Peyer's patch (tissue), 4 donors: ENCODE measurements around the gene NOTCH2. TPM values are rescaled to one million over a fixed set of nuclear protein-coding genes. Genes with fewer than 3 reads are reported as not detected.
"Not testable (repeated sequence)": the region's sequence is repeated elsewhere in the genome, so short reads cannot be mapped to it uniquely, and the experiment has no call there.

Source experiments
- DNase-seq, 3 donors: peaks; one replicate each; pipeline ENCODE4 v3.0.0-alpha.2; 2017 to 2019
- H3K27ac ChIP-seq, 4 donors: fragments of 200-600 bp; sonication (generic); one replicate each; pipeline ENCODE4 v1.5.1; 2016 to 2019
- H3K27me3 ChIP-seq, 2 donors: fragments of 200-600 bp; sonication (generic); one replicate each; pipeline ENCODE4 v1.5.1; 2019
- H3K36me3 ChIP-seq, 3 donors: fragments of 200-600 bp; sonication (generic); one replicate each; pipeline ENCODE4 v1.5.1; 2016 to 2019
- H3K4me1 ChIP-seq, 4 donors: fragments of 200-600 bp; sonication (generic); one replicate each; pipeline ENCODE4 v1.5.1; 2016 to 2019
- H3K4me3 ChIP-seq, 4 donors: fragments of 200-600 bp; sonication (generic); 1 replicate in 3 of 4; 2 replicates in 1 of 4; pipeline ENCODE4 v1.5.1; 2016 to 2019; ENCODE audit warnings: mild to moderate bottlenecking in 1 of 4
- H3K9me3 ChIP-seq, 4 donors: fragments of 200-600 bp; sonication (generic); one replicate each; pipeline ENCODE4 v1.5.1; 2016 to 2019; ENCODE audit warnings: mild to moderate bottlenecking in 1 of 4
- total RNA-seq, 4 donors: library from RNA; depleted of rRNA; stranded (reverse); fragments of >200 nt; gene quantifications; one replicate each; pipeline ENCODE4 v1.1.0, GENCODE V29; 2016

NOTCH2 gene
- total RNA-seq, result 10 to 100 TPM; 35.5 to 47.6 (median 40.3) TPM

DNA sequence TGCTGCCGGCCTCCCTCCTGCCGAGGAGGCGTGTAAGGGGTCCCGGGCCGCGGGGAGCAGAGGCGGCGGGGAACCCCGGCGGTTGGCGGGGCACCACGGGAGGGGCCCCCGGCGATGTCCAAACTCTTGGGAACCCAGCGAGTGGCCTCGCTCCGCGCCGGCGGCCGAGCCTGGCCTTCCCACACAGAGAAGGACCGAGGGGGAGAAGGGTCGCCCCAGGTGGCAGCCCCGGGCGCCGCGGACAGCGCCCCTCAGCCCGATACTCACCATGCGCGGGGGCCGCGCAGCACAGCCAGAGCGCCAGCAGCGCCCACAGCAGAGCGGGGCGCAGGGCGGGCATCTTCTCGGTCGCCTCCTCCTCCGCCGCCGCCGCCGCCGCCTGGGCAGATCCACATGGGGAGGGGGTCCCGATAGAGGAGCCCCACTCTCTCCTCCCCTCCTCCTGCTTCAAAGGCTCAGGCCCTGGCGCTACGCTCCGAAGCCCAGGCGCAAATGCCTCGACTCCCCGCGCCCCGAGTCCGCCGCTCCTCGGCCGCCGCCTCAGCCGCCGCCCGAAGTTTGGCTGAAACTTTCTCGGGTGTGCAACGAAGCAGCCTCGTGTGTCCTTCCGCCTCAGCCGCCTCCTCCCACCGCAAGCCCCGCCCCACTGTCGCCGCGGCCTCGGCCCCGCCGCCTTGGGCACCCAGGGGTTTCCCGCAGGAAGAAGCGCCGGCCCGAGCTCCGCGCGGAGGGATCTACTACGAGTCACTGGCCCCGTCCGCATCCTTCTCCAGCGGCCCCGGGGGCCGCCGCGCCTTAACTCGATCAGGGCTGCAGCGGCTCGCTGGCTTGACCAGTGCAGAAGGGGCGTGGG, at the start of gene NOTCH2:
NOTCH2 (minus strand) TSS at position 596 of the 853 bp plus-strand sequence; CDS start at position 340, 256 bp downstream.
- H3K9me3 ChIP-seq, H3K4me1 ChIP-seq, H3K36me3 ChIP-seq, H3K27me3 ChIP-seq: not testable (repeated sequence)
- peak within 1 kb of the TSS; percentile 63 to 76 (median 70) for H3K4me3 ChIP-seq
- peak; percentile 49 to 84 (median 59) for DNase-seq
- peak within 1 kb of the TSS; percentile 62 to 86 (median 78) for H3K27ac ChIP-seq

DNA sequence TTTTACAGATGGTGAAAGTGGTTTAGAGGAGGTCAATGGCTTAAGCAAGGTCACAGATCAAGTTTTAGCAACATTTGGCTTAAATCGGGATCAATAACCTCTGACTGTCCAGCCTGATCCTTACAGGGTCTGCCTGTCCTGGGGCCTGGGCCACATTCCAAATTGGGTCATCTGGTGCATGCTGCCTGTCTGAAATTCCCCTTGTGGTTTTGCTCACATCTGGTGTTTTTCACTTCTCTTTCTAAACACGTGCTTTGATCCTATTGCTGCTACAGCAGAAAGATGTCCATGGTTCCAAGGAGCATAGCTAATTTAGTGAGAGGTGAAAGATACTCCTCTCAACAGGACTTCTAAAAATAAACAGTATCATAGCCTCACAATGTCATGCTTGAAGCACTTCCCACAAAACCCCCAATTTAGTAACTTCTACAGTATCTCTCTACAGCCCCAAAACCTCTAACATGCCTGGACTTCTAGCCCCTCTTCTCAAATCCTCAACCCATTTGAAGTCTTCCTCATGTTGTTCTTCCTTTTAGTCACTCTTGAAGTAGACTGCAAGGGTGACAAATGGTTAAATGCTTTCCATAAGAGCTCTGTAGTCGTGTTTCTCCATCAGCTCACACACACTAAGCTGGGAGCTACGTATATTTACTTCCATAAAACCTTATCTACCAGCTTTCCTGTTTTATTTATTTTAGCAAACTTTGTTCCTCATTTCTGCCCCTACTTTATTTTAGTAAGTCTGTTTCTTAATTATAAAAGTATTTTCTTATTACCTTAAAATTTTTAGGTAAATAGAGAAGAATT, 48.1 kb upstream of the NOTCH2 start:
- H3K27ac ChIP-seq, H3K9me3 ChIP-seq, H3K36me3 ChIP-seq, H3K4me3 ChIP-seq, H3K4me1 ChIP-seq, H3K27me3 ChIP-seq: not testable (repeated sequence)
- DNase-seq, result peak in 2 of 3 donors; percentile 41 to 65

DNA sequence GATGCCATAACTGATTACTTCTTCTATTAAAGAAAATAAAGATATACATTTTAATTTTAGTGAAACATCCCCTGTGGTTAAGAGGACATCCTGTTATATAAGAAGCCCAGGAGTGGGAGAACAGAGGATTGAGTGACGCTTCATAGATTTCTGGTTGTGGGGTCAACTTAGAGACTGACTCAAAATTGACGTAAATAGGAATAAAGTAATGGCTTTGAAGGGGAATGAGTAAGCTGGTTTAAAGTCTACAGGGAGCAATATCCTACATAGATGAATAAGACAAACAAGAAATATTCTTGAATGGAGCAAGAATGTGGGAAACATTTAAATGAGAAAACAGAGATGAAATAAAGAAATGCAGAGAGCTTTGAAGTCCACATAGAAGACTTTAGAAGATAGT, 46.6 kb upstream of the NOTCH2 start:
- not testable (repeated sequence) for H3K36me3 ChIP-seq, DNase-seq, H3K4me1 ChIP-seq

DNA sequence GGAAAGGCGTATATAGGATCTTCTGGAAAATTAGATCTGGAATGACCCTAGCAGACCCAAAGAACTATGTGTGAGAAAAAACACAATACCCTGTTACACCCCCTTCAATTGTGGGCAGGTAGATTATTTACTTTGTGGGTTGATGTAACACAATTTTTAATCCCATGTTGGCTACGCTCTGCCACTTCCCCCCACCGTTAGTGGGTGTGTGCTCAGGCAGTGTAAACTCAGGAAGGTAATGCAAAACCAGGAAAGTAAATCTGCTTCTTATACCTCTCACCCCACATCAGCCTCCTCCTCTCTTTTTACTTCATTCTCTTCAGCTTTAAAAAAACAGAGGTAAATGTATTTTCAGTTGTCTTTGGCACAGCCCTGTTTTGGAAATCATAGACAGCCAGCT, 43.7 kb upstream of the NOTCH2 start:
- not testable (repeated sequence) for H3K4me3 ChIP-seq, H3K27me3 ChIP-seq, DNase-seq, H3K27ac ChIP-seq, H3K9me3 ChIP-seq, H3K36me3 ChIP-seq, H3K4me1 ChIP-seq

More for the DNA sequence above, 46.6 kb upstream of the NOTCH2 start:
- not testable (repeated sequence) for H3K4me3 ChIP-seq, H3K9me3 ChIP-seq, H3K27ac ChIP-seq, H3K27me3 ChIP-seq

DNA sequence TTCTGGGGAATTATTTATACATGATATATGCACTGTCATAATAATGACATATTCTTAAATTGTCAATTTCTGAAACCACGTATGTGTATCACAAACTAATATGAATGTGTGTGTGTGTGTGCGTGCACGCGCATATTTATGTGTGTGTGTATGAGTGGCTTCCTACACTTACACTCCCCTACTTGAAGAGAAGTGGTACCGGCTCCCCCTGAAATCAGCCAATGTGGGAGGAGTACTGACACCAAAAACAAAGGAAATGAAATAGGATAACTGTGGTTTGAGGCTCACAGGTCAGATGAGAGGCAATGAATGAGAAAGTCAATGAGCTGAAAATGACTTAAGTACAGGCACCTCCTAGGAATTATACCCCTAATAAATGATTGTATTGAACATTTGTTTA, 42.8 kb upstream of the NOTCH2 start:
- H3K4me3 ChIP-seq, H3K9me3 ChIP-seq, H3K36me3 ChIP-seq, H3K27ac ChIP-seq, H3K4me1 ChIP-seq, H3K27me3 ChIP-seq: not testable (repeated sequence)
- peak in 1 of 3 donors; percentile 15 for DNase-seq

DNA sequence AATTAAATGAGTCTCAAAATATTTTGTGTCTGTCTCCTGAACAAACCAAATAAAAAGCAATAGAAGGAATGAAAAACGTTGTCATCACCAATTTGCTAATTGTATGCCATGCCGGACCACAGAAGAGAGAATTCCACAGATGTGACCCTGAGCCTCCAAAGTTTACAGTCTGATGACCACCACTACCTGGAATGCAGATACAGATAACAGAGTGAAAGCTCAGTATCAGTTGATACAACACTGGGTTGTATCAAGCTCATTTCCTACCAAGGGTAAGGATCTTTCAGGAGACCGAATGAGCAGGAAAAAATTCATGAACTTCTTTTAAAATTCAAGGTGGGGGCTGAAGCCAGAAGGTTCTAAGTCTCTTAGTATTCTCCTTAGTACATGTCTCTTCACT, 42.3 kb upstream of the NOTCH2 start:
- H3K27me3 ChIP-seq, H3K36me3 ChIP-seq, H3K4me1 ChIP-seq, H3K9me3 ChIP-seq, H3K27ac ChIP-seq, DNase-seq, H3K4me3 ChIP-seq: not testable (repeated sequence)

DNA sequence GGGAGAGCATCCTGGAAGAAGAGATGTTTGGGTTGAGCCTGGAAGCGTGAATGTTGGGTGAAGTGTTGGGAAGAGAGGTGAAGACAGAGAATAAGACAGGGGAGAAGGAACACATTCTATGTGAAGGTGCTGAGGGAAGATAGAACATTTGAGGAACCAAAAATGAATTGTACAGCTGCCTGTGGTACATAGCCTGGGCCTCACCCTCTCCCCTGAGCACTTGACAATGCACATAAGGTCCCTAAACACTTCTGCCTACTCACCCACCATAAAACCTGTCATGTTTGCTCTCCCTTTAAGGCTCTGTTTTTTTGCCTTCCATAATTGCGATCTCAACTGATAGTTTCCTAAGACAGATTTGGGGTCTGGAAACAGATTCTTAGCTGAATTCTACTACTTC, 41.5 kb upstream of the NOTCH2 start:
- H3K4me3 ChIP-seq, DNase-seq, H3K9me3 ChIP-seq, H3K36me3 ChIP-seq, H3K4me1 ChIP-seq, H3K27me3 ChIP-seq, H3K27ac ChIP-seq: not testable (repeated sequence)

DNA sequence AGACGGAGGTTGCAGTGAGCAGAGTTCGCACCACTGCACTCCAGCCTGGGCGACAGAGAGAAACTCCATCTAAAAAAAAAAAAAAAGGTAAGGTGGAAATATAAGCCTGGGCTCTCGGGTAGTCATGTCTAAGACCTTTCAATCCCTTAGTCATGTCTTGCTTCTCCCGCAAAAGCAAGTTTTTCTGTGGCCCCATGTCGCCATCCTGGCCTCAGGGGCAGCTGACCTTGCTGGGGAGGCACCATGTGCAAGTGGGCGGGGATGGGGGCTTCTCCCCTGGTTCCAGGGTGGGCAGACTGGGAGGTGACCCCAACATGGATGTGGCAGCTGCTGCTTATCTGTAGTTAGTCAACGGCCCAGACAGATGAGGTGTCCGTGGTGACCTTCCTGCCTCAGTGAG, 40.2 kb upstream of the NOTCH2 start:
- not testable (repeated sequence) for H3K4me3 ChIP-seq, DNase-seq, H3K27me3 ChIP-seq, H3K36me3 ChIP-seq, H3K9me3 ChIP-seq, H3K4me1 ChIP-seq
- peak overlapping the region in 1 of 4 donors; percentile 49 for H3K27ac ChIP-seq

DNA sequence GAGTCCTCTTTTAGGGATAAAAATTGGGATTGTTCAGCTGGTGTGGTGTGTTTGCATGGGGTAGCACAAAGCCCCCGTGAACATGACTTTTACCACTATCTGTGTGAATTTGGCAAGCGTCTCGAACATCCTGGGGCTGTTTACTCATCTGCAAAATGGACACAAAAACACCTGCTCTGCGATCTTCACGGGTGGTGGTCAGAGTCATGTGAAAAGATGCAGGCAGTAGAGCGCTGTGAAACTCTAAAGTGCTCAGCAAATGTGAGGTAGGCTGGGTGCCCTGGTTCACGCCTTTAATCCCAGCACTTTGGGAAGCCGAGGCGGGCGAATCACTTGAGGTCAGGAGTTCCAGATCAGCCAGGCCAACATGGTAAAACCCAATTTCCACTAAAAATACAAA, 39.7 kb upstream of the NOTCH2 start:
- not testable (repeated sequence) for H3K4me3 ChIP-seq, H3K4me1 ChIP-seq, H3K9me3 ChIP-seq, H3K27me3 ChIP-seq, H3K36me3 ChIP-seq
- H3K27ac ChIP-seq, result peak overlapping the region in 1 of 4 donors; percentile 49
- DNase-seq, result peak in 2 of 3 donors; percentile 17 to 49

DNA sequence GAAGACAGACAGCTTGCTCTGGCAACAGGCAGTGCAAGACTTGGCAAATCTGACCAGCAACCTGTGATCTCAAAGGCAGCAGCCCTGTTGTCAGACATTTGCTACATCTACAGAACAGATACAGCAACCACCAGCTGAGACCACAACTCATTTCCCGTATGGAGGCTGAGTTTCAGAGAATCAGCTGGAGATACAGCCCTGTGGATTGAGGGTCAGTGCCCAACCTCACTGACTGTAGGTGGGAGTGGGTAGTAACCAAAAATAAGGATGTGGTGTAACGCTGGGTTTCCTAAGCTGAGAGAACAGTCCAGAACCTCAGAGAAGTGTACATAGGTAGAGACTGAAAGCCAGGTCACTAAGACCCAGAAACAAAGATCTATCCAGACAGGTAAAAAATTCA, 35.8 kb upstream of the NOTCH2 start:
- DNase-seq, H3K4me1 ChIP-seq, H3K36me3 ChIP-seq, H3K27me3 ChIP-seq, H3K9me3 ChIP-seq, H3K4me3 ChIP-seq, H3K27ac ChIP-seq: not testable (repeated sequence)

DNA sequence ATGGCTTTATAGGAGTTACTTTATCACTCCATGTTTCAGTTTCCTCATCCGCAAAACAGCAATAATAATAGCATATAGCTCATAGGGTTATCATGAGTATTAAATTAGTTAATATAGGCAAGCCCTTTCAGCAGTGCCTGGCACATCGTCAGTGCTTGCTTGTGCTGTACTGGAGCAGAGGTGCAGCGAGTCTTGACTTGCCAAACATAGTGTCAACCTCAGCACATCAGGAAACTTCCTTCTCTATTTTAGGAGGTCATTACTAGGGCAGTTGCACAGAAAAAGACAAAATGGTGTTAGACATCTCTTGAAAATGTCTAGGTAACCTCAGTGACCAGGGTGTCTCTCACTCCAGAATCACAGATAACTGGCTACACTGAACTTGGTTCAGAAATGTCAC, 34.3 kb upstream of the NOTCH2 start:
- H3K4me3 ChIP-seq, DNase-seq, H3K27ac ChIP-seq, H3K27me3 ChIP-seq, H3K4me1 ChIP-seq, H3K36me3 ChIP-seq, H3K9me3 ChIP-seq: not testable (repeated sequence)

DNA sequence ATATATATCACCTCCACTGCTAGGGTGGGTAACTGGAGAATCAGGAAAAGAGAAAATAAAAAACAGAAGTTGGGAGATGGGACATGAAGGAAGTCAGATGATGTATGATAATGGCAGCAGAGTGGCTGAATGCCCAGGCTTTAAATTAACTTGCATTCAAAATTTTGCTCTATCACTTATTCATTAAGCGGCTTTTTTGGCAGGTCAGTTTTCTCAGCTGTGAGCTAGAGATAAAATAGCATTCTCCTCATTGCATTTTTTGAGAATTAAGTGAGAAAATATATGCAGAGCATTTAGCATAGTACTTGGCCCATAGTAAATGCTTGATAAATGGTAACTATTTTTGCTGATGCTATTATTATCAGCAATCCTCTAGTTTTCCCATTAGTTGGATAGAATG, 32.1 kb upstream of the NOTCH2 start:
- not testable (repeated sequence) for H3K4me3 ChIP-seq, DNase-seq, H3K36me3 ChIP-seq, H3K4me1 ChIP-seq, H3K9me3 ChIP-seq, H3K27me3 ChIP-seq, H3K27ac ChIP-seq

DNA sequence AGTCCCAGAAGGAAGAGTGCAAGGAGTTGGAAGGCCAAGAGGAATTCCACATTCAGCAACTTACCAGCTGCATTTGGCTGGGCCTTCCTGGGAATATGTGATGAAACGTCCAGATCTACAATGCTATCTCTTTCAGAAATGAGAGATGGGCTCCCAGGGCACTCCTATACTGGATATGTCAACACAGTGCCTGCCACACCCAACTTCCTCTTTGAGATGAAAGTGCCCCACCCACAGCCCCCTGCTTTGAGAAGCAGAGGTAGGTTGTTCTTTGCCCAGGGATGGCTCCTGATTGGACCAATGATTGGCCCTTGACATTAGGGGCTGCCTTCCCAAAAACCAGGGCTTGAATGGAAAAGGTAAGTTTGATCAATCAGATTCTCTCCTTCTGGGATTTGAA, 31.1 kb upstream of the NOTCH2 start:
- not testable (repeated sequence) for DNase-seq, H3K27ac ChIP-seq, H3K27me3 ChIP-seq

DNA sequence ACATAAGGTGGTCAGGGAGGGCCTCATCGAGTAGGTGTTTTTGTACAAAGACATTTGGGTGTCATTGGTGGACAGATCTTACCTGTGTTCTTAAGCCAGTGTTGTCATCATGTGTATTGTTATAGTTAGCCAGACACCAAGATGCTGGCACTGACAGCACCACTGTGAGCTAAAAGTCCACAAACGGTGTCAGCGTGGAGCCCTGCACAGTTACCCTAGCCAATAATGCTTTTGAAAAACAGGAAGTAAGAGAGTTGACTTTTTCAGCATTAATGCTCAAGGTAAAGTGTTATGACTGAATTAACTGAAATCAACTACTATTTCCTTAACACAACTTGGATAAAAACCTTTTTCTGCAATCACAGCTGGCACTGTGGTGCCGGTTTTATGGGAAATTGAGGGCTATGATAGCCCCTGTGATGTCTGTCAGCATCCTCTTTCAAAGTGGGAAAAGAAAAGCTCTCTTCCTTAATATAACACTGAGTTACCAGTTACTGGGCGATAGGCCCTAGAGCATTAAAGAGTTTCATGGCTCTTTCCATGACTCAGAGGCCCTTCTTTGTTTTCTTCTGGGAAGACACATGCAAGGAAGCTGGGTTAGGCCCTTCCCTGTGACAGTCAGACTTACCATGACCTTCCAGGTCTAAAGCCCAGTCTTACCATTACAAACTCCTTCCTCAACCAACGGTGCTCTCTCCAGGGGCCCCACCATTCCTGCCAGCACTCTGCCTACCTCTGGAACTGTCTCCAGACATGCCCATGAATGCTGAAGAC, 29.7 kb upstream of the NOTCH2 start:
- not testable (repeated sequence) for H3K4me1 ChIP-seq, H3K27ac ChIP-seq, DNase-seq, H3K4me3 ChIP-seq, H3K27me3 ChIP-seq, H3K36me3 ChIP-seq, H3K9me3 ChIP-seq

More for the DNA sequence above, 31.1 kb upstream of the NOTCH2 start:
- not testable (repeated sequence) for H3K36me3 ChIP-seq, H3K4me3 ChIP-seq, H3K9me3 ChIP-seq, H3K4me1 ChIP-seq
